Activated gamma-delta T cell treated with Interleukin-2 at 50 U/mL for 16 hours (primary cell): Measurements from ENCODE around the gene POLG.

ENCODE experiments used
- DNase-seq: peaks from one replicate; pipeline ENCODE4 v3.0.0-alpha.2; 2020

The POLG gene

DNA sequence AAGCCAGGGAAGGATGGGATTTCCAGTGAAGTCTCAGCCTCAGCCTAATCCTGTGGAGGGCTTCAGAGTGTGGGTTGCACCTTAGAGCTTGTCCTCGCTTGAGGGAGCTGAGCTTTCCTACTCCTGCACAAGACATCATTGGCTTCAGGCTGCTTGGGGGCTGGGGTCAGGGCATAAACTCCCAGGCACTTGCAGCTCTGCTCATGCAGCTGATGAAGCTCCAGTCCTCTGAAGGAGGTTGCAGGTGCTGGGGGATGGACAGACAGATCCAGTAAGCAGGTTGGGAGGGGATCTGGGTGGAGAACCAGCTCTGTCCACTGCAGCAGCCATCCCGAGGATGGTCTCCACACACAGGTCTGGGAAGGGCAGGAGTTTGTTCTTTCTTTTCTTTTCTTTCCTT, 19.4 kb upstream of the POLG start:
- no peak for DNase-seq

DNA sequence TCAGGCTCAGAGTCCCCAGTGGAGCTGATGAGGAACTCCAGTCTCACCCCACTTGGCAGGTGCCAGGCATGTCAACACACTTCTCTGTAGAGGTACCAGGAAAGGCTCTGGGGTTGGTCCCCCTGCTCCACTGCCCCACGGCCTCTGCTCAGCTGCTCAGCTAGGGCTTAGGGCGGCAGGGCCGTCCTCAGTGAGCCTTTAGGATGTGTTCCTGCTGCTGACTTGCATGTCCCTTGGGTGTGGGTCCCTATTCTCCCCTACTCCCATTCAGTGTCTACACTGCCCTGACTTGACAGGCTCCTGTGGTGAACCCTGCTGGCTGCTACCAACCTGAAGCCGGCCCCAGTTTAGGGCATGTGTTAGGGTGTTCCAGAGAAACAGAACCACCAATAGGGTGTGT, 17.9 kb upstream of the POLG start:
- no peak for DNase-seq

DNA sequence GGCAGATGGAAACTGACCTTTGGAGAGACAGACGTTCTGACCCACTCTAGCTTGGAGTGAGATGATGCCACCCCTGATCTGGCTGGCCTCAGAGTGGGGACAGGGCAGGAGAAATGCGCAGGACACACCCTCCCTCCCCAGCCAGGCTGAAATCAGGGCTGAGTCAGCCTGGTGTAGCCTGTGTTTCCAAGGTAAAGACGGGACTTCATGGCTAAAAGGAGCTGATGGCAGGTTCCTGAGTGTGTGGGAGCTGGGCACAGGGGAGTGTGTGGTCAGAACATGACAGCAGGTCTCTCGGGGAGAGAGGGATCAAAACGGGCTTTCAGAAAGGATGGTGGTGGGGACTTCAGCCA, 14.6 kb upstream of the POLG start:
- no peak for DNase-seq

DNA sequence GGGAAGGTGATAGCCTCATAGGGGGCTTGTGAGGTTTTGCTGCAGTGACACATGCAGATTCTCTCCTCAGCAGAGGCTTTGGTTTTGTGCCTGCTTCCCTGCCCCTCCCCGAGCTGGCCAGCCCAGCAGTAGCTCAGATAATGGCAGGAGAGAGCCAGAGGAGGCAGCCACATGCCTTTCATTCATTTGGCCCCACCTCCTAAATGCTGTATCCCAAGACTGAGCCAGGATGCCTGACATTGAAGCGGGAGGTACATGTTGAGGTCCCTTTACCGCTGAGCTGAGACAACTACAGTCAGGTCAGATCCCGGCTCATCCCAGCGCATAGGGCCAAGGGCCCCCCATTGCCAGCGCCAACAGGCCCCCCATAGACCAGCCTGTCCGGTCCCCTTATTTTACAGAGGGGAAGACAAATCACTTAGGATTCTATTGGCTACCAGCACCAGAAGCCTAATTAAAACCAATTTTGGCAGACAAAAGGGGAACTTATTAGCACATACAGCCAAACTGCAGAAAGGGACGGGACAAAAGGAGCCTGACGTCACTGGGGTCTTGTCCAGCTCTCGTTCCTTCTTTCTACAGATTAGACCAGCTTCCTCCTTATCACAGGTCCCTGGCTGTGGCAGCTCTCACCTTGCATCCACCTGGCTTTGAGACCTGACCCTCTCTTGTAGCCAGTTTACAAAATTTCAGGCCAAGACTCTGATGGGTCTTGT, 12.1 kb upstream of the POLG start:
- no peak for DNase-seq

- no peak for DNase-seq
These were observed 10.6 kb upstream of the POLG start for GRCh38 chr15:89345248-89345647.

GRCh38 chr15:89342840-89343239, 8.2 kb upstream of the POLG start:
- no peak for DNase-seq

DNA sequence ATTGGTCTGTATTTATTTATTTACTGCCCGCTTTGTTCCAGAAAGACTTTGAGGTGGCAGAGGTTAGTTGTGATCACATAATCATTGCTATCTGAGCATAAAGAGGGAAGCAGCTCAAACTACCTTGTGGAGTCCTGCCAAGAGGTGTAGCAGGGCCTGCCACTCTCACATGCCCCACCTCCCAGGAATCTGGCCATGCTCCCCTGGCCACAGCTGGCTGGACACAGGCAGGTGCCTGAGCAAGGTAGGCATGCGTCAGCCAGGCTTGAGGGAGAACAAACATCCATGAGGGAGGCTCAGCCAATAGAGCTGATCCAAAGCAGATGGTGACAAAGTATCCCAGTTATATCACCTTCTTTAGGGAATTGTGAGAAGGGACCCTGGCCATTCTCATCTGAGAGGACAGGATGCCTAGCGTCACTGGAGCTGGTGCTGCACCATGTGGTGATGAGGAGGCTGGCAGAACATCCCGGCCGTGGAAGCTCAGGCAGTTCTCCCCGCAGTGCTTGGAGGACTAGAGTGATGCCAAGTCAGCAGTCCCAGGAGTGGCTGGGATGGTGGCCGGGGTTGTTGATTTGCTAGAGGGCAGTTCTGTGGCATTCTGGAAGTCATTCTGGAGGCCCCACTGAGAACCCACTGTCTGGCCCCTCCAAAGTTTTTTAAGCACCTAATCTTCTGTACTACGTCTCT, 6.8 kb upstream of the POLG start:
- DNase-seq = no peak

DNA sequence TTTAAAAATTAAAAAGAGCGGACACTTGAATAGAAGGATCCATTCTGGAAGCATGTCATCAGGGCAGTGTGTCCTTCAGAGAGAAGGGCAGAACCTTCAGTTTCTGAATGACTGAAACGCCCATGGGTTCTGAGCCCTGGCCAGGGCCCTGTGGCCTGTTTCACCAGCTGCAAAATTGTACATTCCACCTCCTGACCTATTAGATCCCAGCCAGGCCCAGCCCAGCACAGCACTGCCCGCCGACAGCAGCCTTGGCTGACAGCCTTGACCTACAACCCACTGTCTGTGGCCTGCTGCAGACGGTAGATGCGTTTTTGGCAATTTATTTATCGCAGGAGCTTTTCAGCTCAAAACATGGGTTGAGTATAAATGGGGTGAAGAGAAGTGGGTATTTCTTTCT, 5.9 kb upstream of the POLG start:
- no peak for DNase-seq

DNA sequence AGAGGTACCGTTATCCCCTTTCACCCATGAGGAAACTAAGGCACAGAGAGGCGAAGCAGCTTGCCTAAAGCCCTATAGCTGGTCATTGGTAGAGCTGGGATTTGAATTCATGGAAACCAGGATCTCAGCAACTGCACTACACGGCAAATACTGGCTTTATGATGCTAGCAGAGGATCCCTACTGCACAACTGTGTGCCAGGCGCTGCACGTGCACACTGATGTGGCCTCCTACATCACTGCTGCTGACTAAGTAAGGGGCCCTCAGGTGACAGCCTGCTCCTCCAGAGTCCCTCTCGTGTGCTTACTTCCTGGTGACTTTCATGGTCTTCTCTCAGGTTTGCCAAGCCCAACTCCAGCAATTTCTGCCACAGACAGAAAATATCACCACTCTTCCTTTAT, 3.4 kb upstream of the POLG start:
- DNase-seq = no peak

DNA sequence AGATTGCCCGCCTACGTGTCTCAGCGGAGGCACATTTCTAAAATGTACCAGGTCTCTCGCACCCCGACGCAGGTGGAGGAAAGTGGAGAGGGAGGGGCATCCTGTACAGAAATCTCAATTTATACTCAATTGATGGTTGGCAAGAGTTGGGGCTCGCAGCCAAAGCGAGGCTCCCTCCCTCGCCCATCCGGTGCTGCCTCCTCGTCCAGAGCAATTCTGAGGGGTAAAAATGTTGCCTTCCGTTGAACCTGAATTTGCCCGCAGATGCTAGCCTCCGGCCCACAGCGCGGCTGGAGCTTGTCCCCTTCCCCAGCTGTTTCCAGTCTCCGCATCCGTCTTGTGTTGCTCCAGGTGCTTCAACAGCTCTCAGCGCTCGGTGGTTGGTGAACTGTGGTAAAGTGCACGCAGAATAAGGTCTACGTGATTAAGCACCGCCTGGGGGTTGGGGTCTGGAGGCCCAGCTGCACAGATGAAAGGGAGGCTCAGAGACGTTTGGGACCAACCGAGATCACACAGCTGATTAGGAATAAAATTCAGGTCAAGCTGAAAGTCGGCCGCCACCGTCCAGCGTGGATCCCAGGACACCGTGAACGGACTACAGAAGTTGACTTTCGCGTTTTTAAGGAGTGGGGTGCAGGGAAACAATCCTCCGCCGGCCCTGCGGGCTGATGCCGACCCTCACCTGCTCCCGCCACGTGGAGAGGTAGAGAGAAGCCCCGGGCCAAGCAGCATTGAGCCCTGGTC, 846 bp upstream of the POLG start:
- DNase-seq = no peak

DNA sequence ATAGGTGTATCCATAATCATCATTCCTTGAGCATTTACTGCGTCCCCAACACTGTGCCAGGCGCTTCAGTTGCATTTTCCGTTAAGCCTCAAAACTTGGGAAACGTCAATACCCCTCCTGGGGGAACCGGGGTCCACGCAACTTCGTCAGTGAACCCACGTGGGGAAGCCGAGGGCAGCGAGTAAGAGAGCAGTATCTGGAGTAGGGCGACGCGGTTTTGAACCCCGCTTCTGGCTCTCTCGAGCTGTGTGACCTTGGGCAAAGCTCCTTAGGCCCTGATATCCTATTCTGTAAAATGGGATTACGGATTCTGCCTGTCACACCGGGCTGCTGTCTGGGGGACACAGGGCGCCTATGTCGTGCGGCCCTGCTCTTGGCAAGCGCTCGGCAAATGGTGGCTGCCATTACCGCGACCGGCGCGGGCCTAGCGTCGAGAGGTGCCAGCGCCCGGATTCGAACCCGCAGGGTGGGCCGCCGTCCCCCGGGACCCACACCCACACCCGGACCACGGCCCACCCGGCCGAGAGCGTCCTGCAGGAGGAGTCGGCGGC, 590 bp downstream of the POLG start:
- DNase-seq = no peak

GRCh38 chr15:89333011-89333860, 1.4 kb downstream of the POLG start:
- DNase-seq = no peak

- DNase-seq = no peak
These were observed 2.2 kb downstream of the POLG start for GRCh38 chr15:89332446-89332845.

GRCh38 chr15:89330881-89331595, 3.6 kb downstream of the POLG start:
- DNase-seq = no peak

GRCh38 chr15:89330119-89330518, 4.5 kb downstream of the POLG start:
- DNase-seq = no peak

GRCh38 chr15:89329329-89330084, 5.1 kb downstream of the POLG start:
- DNase-seq = peak; percentile 36

DNA sequence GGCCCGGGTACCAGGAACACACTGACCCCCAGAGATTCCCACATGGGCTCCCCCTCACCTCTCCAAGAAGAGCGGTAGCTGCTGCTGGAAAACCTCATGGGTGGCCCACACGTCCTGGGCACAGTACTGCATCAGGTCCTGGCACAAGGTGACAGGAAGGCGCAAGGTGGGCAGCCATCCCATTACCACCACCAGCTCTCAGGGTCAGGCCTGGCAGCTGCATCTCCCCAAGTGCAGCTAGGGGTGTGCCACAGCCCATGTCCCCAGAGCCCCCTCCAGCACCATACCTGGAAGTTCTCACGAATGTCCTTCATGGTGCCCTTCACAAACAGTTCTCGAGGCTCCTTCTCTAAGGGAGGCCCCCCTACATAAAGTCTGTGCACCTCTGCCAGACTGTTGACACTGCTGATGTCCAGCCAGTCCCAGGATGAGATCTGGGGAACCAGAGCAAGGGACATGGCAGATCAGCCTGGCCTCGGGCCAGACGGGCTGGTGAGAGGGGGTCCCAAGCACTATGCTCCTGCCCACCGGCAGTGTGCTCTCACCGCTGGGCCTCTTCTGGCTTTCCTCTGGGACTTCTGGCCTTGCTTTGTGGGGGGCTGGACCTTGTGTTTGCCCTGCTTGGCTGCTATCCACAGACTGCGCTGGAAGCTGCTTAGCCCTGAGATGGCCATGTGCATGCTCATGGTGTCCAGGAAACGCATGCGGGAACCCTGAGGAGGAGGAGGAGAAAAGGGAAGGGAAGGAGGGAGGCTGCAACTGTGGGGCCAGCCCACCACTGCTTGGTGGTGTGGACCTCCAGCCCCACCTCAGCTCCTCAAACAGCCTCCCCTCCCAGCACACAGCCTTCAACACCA, 6.0 kb downstream of the POLG start:
- no peak for DNase-seq

DNA sequence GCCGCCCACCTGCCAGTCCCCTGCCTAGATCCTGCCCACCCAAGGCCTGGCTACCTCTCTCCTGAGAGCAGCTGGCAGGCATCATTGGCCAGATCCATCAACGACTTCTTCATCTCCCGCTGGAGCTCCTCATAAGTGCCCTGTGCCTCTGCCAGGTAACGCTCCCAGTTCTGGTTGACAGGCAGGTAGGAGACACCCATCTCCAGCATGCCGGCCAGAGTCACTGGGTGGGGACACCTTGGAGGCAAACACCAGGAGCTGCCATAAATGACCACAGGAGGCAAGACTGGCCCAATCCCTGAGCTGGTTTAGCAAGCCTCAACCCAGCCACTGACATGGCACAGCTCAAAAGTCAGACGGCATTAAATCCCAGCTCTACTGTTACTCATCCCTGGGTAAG, 7.5 kb downstream of the POLG start:
- no peak for DNase-seq

DNA sequence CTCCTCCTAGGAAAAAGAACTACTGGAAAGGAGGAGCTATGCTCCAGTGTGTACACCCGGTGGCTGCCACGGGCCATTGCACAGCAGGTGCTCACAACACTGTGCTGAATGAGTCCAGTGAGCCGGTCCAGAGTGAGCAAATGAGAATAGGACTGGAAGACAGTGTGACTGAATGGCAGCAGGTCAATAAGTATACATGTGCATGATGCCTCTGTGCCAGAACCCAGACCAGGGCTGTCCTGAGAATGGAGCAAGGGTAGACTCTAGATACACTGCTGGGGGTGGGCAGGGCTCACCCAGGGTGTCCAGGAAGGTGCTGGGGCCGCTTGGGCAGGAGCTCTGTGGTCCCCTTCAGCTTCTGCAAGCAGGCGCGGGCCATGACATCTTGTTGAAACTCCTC, 8.3 kb downstream of the POLG start:
- no peak for DNase-seq

GRCh38 chr15:89325039-89325803, 9.4 kb downstream of the POLG start:
- DNase-seq = no peak
